GM23248 (cell line): ENCODE measurements around the gene PSMA8. TPM values are rescaled to one million over a fixed set of nuclear protein-coding genes. Genes with fewer than 3 reads are reported as not detected.
A peak's percentile ranks its signal among the peaks of the same experiment; 100 is the strongest.

Experiments used
- DNase-seq: peaks from one replicate; pipeline ENCODE4 v3.0.0-alpha.2; 2015
- H2AFZ ChIP-seq: fragments of 200-600 bp; sonication (generic); 2 replicates; pipeline ENCODE4 v1.6.1; 2016; ENCODE audit warnings: antibody characterized with exemption
- H3F3A ChIP-seq: fragments of 200-600 bp; sonication (generic); 2 replicates; pipeline ENCODE4 v1.6.1; 2016; ENCODE audit warnings: mild to moderate bottlenecking, antibody characterized with exemption, mixed run types; ENCODE audit not compliant: insufficient read depth
- H3K27ac ChIP-seq: fragments of 200-600 bp; sonication (generic); 2 replicates; pipeline ENCODE4 v1.5.1; 2016; ENCODE audit warnings: mild to moderate bottlenecking
- H3K27me3 ChIP-seq: fragments of 200-600 bp; sonication (generic); replicated peaks from 2 replicates; pipeline ENCODE4 v1.6.1; 2016; ENCODE audit warnings: mild to moderate bottlenecking; ENCODE audit not compliant: insufficient read depth
- H3K36me3 ChIP-seq: fragments of 200-600 bp; sonication (generic); 2 replicates; pipeline ENCODE4 v1.6.1; 2016; ENCODE audit warnings: low read depth, mild to moderate bottlenecking
- H3K4me1 ChIP-seq: fragments of 200-600 bp; sonication (generic); 2 replicates; pipeline ENCODE4 v1.6.1; 2016; ENCODE audit warnings: mild to moderate bottlenecking; ENCODE audit not compliant: insufficient read depth
- H3K4me2 ChIP-seq: fragments of 200-600 bp; sonication (generic); one replicate; pipeline ENCODE4 v1.6.1; 2016; ENCODE audit warnings: mild to moderate bottlenecking; ENCODE audit not compliant: unreplicated experiment
- H3K4me3 ChIP-seq: fragments of 200-600 bp; sonication (generic); 2 replicates; pipeline ENCODE4 v1.5.1; 2016; ENCODE audit warnings: mild to moderate bottlenecking
- H3K79me2 ChIP-seq: fragments of 200-600 bp; sonication (generic); 2 replicates; pipeline ENCODE4 v1.6.1; 2016; ENCODE audit warnings: mild to moderate bottlenecking; ENCODE audit not compliant: insufficient read depth
- H3K9ac ChIP-seq: fragments of 200-600 bp; sonication (generic); 2 replicates; pipeline ENCODE4 v1.6.1; 2016; ENCODE audit warnings: mild to moderate bottlenecking
- H3K9me2 ChIP-seq: fragments of 200-600 bp; sonication (generic); 2 replicates; pipeline ENCODE4 v1.6.1; 2016; ENCODE audit warnings: mixed run types, mild to moderate bottlenecking, moderate library complexity; ENCODE audit not compliant: insufficient read depth
- H3K9me3 ChIP-seq: fragments of 200-600 bp; sonication (generic); one replicate; pipeline ENCODE4 v1.6.1; 2017; ENCODE audit warnings: low read depth
- H4K20me1 ChIP-seq: fragments of 200-600 bp; sonication (generic); 2 replicates; pipeline ENCODE4 v1.6.0; 2016; ENCODE audit not compliant: insufficient read depth
- EZH2 ChIP-seq: fragments of 200-600 bp; sonication (generic); IDR thresholded peaks from 2 replicates; pipeline ENCODE4 v1.6.1; 2018; ENCODE audit warnings: antibody characterized with exemption, mild to moderate bottlenecking; ENCODE audit not compliant: insufficient read depth, poor library complexity, severe bottlenecking
- EZH2phosphoT487 ChIP-seq: fragments of 200-600 bp; sonication (generic); IDR thresholded peaks from 2 replicates; pipeline ENCODE4 v1.6.1; 2018; ENCODE audit warnings: antibody characterized with exemption, moderate library complexity, mild to moderate bottlenecking, low read depth; ENCODE audit not compliant: insufficient read depth
- WGBS, 2 experiments: methylation state at CpG; one replicate each; pipeline ENCODE4 v1.1.6; 2015 to 2017; ENCODE audit warnings: low lambda C conversion rate in 2 of 2, low coverage in 1 of 2; ENCODE audit errors: missing lambda C conversion rate in 2 of 2; 5-methylcytosine and 5-hydroxymethylcytosine counted together
- in situ Hi-C: fragments of 300-500 bp; cut with MboI; formaldehyde crosslinking; loops from 2 replicates; pipeline ENCODE4 v1.15.0; 2020
- polyA plus RNA-seq: library from polyadenylated mRNA; unstranded; fragments of >200 nt; fragmentation: Nextera tagmentation; extraction: Ambion mirVana; gene quantifications from 2 replicates; pipeline ENCODE4 v1.2.1, GENCODE V29; 2016
- total RNA-seq: library from RNA; depleted of rRNA; stranded (reverse); fragments of >200 nt; shearing (Covaris generic); gene quantifications from 2 replicates; pipeline ENCODE4 v1.2.3, GENCODE V29; 2014; rRNA removed

The PSMA8 gene
- total RNA-seq: not detected in 2 replicates
- polyA plus RNA-seq: not detected in 2 replicates

DNA sequence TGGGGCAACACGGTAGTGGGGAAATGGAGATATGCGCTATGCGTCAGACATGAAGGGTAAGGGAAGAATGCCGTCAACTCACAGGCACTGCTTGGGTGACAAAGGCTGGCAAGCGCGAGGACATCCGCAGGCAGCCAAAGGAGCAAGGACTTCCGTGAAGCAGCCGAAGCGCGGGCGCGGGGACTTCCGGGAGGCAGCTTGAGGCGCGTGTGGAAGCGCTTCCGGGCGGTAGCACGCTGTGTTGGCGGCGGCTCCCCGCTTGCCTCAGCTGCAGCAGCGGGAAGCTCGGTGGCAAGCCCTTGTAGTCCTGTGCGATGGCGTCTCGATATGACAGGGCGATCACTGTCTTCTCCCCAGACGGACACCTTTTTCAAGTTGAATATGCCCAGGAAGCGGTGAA, at the start of gene PSMA8:
Gene PSMA8, plus strand, starts transcription at position 218 of the 400 bp plus-strand sequence. Its CDS starts 97 bp downstream, at position 315.
- Histone ChIP-seq H3K4me3 (no peak within 1 kb of the TSS), H3K9ac (no peak within 1 kb of the TSS), H3K4me1 (no peaks in the 10 kb centered on the region)

DNA sequence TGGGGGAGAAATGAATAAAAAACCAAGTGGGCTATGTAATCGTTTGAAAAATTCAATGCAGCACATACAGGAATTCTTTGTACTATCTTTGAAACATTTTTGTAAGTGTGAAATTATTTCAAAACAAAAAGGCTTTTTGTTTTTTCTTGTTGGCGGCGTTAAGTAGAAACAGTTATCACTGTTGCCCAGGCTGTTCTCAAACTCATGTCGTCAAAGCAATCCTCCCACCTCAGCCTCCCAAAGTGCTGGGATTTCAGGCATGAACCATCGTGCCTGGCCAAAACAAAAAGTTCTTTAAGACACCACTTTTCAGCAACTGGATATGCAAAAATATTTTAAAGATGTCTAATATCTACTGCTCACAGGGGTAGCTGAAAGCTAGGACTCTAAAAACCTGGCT, 48.6 kb upstream of the PSMA8 start:
- Histone ChIP-seq H3K9ac (no peak overlapping the region), H3F3A (peaks cover 29% of the 10 kb centered on the region), H2AFZ (no peak overlapping the region), H3K4me2 (no peak overlapping the region), H3K79me2 (peaks cover 99% of the 10 kb centered on the region), H4K20me1 (no peaks in the 10 kb centered on the region), H3K4me3 (no peak overlapping the region), H3K36me3 (peaks cover 69% of the 10 kb centered on the region), H3K27ac (no peak overlapping the region), H3K27me3 (no peaks in the 10 kb centered on the region), H3K4me1 (peaks cover 22% of the 10 kb centered on the region), H3K9me2 (no peaks in the 10 kb centered on the region), H3K9me3 (no peaks in the 10 kb centered on the region)
- in situ Hi-C loops: no loop called here
- 88 to 91% methylated on average over 5 of the region's 5 CpGs for WGBS, 2 experiments
- TF ChIP-seq EZH2: no peak
- no peak for TF ChIP-seq EZH2phosphoT487
- DNase-seq: no peak

More for the DNA sequence above, at the start of gene PSMA8:
- Histone ChIP-seq H3K79me2 (no peaks in the 10 kb centered on the region), H3K4me2 (no peak within 1 kb of the TSS), H3K27me3 (peaks cover 4% of the 10 kb centered on the region; the same call in 1 of the 2 replicates), H3K27ac (no peak within 1 kb of the TSS), H3K36me3 (no peaks in the 10 kb centered on the region), H4K20me1 (no peaks in the 10 kb centered on the region), H2AFZ (no peak within 1 kb of the TSS), H3K9me2 (no peaks in the 10 kb centered on the region), H3F3A (no peaks in the 10 kb centered on the region), H3K9me3 (no peaks in the 10 kb centered on the region)
- in situ Hi-C loops: no loop called here
- WGBS, 2 experiments: 70 to 72% methylated on average over 28 to 31 of the region's 31 CpGs
- DNase-seq: no peak
- TF ChIP-seq EZH2phosphoT487 (no peak), EZH2 (no peak)

DNA sequence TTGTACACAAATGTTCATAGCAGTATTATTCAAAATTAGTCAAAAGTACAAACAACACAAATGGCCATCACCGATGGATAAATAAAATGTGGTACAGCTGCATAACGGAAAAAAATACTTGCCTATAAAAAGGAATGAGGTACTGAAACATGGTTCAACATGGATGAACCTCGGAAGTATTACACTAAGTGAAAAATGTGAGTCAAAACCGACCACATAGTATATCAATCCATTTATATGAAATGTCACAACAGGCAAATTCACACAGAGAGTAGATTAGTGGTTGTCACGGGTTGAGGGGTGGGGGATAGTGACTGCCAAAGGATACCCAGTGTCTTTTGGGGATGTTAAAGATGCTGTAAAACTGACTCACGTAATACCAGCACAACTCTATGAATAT, 46.7 kb upstream of the PSMA8 start:
- no peak for DNase-seq
- TF ChIP-seq EZH2phosphoT487 (no peak), EZH2 (no peak)
- Histone ChIP-seq H3K9me2 (no peaks in the 10 kb centered on the region), H3K4me1 (peaks cover 22% of the 10 kb centered on the region), H3K9me3 (no peaks in the 10 kb centered on the region), H4K20me1 (no peaks in the 10 kb centered on the region), H3F3A (peaks cover 29% of the 10 kb centered on the region), H3K4me2 (no peak overlapping the region), H2AFZ (no peak overlapping the region), H3K27me3 (no peaks in the 10 kb centered on the region), H3K79me2 (peaks cover 80% of the 10 kb centered on the region), H3K4me3 (no peak overlapping the region), H3K36me3 (peaks cover 50% of the 10 kb centered on the region), H3K27ac (no peak overlapping the region), H3K9ac (no peak overlapping the region)
- in situ Hi-C loops: no loop called here
- 95 to 98% methylated on average over 6 of the region's 6 CpGs for WGBS, 2 experiments

DNA sequence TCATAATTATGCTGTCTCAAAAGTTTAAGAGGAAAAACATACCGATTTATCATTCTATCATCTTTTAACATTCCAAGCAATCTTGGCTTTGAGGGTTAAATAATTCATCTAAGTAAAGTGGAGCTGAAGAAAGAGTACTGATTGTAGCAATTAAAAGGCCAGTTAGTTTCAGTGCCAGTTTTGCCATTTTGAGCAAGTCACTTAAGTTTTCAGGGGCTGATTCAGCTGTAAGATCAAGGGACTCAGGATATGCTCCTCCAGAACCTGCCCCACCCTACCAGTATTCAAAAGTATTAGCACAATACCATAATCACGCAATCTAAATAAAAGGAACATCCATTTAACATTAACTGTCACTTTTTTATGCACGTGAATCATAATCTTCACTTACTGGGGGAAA, 45.2 kb upstream of the PSMA8 start:
- H3K4me3 ChIP-seq: peak overlapping the region; percentile 91
- WGBS, 2 experiments: 29 to 31% methylated on average over 3 of the region's 3 CpGs
- H3K36me3 ChIP-seq: peaks cover 36% of the 10 kb centered on the region
- peaks cover 15% of the 10 kb centered on the region for H3K4me1 ChIP-seq
- no peaks in the 10 kb centered on the region for H3K9me2 ChIP-seq
- H3F3A ChIP-seq: peaks cover 15% of the 10 kb centered on the region
- peak overlapping the region; percentile 96 for H3K27ac ChIP-seq
- peak overlapping the region; percentile 97 for H3K4me2 ChIP-seq
- H4K20me1 ChIP-seq: no peaks in the 10 kb centered on the region
- no peaks in the 10 kb centered on the region for H3K27me3 ChIP-seq
- H2AFZ ChIP-seq: no peak overlapping the region
- TF ChIP-seq EZH2: no peak
- no peak for TF ChIP-seq EZH2phosphoT487
- DNase-seq: peak; percentile 53
- peaks cover 65% of the 10 kb centered on the region for H3K79me2 ChIP-seq
- in situ Hi-C loops: no loop called here
- no peaks in the 10 kb centered on the region for H3K9me3 ChIP-seq
- H3K9ac ChIP-seq: peak overlapping the region; percentile 97
